DOHH2 (cell line): ENCODE measurements around the gene TRERF1.

ENCODE experiments used
- H3F3A ChIP-seq: fragments of 200-600 bp; sonication (generic), shearing (Covaris generic); 2 replicates; pipeline ENCODE4 v1.6.0; 2016; ENCODE audit warnings: antibody characterized with exemption, mild to moderate bottlenecking; ENCODE audit not compliant: control insufficient read depth, insufficient read depth
- H3K27ac ChIP-seq: fragments of 200-600 bp; sonication (generic); 2 replicates; pipeline ENCODE4 v1.5.1; 2014; ENCODE audit warnings: low read depth, mild to moderate bottlenecking, low read length, moderate library complexity
- H3K27me3 ChIP-seq: fragments of 200-600 bp; sonication (generic); 2 replicates; pipeline ENCODE4 v1.6.1; 2014; ENCODE audit warnings: mild to moderate bottlenecking, low read length, mixed read lengths; ENCODE audit not compliant: control insufficient read depth
- H3K36me3 ChIP-seq: fragments of 200-600 bp; sonication (generic); 2 replicates; pipeline ENCODE4 v1.6.1; 2014; ENCODE audit warnings: mild to moderate bottlenecking, low read length, moderate library complexity, mixed read lengths; ENCODE audit not compliant: control insufficient read depth
- H3K4me1 ChIP-seq: fragments of 200-600 bp; sonication (generic); 2 replicates; pipeline ENCODE4 v1.6.1; 2014; ENCODE audit warnings: mild to moderate bottlenecking, low read length, mixed read lengths; ENCODE audit not compliant: control insufficient read depth
- H3K4me2 ChIP-seq: fragments of 200-600 bp; sonication (generic); 2 replicates; pipeline ENCODE4 v1.6.0; 2014; ENCODE audit warnings: mild to moderate bottlenecking, low read length, moderate library complexity
- H3K4me3 ChIP-seq: fragments of 200-600 bp; sonication (generic); 2 replicates; pipeline ENCODE4 v1.5.1; 2014; ENCODE audit warnings: mild to moderate bottlenecking, low read length, mixed read lengths
- H3K79me2 ChIP-seq: fragments of 200-600 bp; sonication (generic); 2 replicates; pipeline ENCODE4 v1.6.1; 2014; ENCODE audit warnings: mild to moderate bottlenecking, low read length, mixed read lengths; ENCODE audit not compliant: control insufficient read depth
- H3K9me2 ChIP-seq: fragments of 200-600 bp; sonication (generic); replicated peaks from 2 replicates; pipeline ENCODE4 v1.6.1; 2014; ENCODE audit warnings: mild to moderate bottlenecking, low read length, mixed read lengths; ENCODE audit not compliant: control insufficient read depth
- H3K9me3 ChIP-seq: fragments of 200-600 bp; sonication (generic); 2 replicates; pipeline ENCODE4 v1.6.1; 2014; ENCODE audit warnings: antibody characterized with exemption, low read length, mixed read lengths; ENCODE audit not compliant: control insufficient read depth, insufficient read depth
- H4K20me1 ChIP-seq: fragments of 200-600 bp; sonication (generic); 2 replicates; pipeline ENCODE4 v1.6.0; 2014; ENCODE audit warnings: low read depth, mild to moderate bottlenecking, antibody characterized with exemption, low read length, moderate library complexity; ENCODE audit not compliant: control insufficient read depth, insufficient read depth
- CTCF ChIP-seq: fragments of 200-600 bp; sonication (generic); IDR thresholded peaks from one replicate; pipeline ENCODE4 v1.5.1; 2014; ENCODE audit warnings: antibody characterized with exemption, mild to moderate bottlenecking, low read depth, low read length; ENCODE audit not compliant: poor library complexity, severe bottlenecking
- EZH2phosphoT487 ChIP-seq: fragments of 200-600 bp; sonication (generic); IDR thresholded peaks from 2 replicates; pipeline ENCODE4 v1.6.1; 2017; ENCODE audit warnings: borderline replicate concordance, mild to moderate bottlenecking, antibody characterized with exemption, low read length, moderate library complexity, mixed read lengths

Gene TRERF1

DNA sequence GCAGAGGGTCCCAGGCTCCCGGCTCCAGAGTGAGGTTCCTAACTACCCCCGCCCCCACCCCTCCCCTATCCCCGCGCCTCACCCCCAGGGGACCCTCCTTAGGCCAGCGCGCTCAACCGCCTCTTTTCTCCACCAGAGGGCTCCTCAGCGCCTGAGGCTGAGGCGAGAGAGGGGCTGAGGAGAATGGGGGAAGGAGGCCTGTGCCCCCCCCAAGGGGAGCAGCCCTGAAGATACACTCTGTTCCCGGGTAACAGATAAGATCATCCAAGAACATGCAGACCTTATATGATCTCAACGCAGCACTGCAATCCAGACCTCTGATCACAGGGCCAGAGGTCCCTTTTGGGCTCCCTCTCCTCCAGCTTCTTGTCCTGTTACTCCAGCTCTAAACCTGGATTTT is 190.8 kb downstream of the TRERF1 start:
- H3F3A ChIP-seq: no peaks in the 10 kb centered on the region
- no peaks in the 10 kb centered on the region for H3K79me2 ChIP-seq
- TF ChIP-seq EZH2phosphoT487 (no peak), CTCF (peak; percentile 66)
- no peaks in the 10 kb centered on the region for H4K20me1 ChIP-seq
- H3K4me2 ChIP-seq: no peak overlapping the region
- H3K4me3 ChIP-seq: no peak overlapping the region
- no peaks in the 10 kb centered on the region for H3K27me3 ChIP-seq
- peaks cover 27% of the 10 kb centered on the region for H3K36me3 ChIP-seq
- no peaks in the 10 kb centered on the region for H3K9me3 ChIP-seq
- H3K4me1 ChIP-seq: peaks cover 10% of the 10 kb centered on the region
- H3K9me2 ChIP-seq: no peaks in the 10 kb centered on the region
- no peak overlapping the region for H3K27ac ChIP-seq

DNA sequence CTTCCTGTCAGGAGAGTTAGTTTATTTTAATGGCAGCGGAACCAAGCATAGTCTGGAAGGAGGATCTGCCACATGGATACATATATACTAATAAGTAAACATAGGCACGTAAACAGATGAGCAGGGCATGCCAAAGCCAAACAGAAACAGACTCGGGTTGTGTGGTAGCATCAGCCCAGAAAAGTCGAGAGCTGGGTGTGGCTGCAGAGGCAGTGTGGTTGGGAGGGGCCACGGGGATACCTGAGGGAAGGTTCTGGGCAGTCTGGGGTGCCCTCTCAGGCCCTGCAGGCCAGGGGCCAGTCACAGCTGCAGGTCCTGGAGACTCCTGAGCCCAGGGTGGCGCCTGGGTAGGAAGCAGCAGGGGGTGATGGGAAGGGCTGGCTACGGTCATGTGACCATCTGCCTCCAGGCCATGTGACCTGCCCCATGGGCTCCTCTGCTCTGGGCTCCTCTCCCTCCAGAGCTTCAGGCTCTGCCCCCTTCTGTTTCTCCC is 191.3 kb downstream of the TRERF1 start:
- Histone ChIP-seq H3K4me2 (no peak overlapping the region), H3K9me2 (no peaks in the 10 kb centered on the region), H3K9me3 (no peaks in the 10 kb centered on the region), H4K20me1 (no peaks in the 10 kb centered on the region), H3K4me1 (peaks cover 10% of the 10 kb centered on the region), H3K4me3 (no peak overlapping the region), H3K27me3 (no peaks in the 10 kb centered on the region), H3F3A (no peaks in the 10 kb centered on the region), H3K36me3 (peaks cover 30% of the 10 kb centered on the region), H3K27ac (no peak overlapping the region), H3K79me2 (no peaks in the 10 kb centered on the region)
- TF ChIP-seq EZH2phosphoT487 (no peak), CTCF (no peak)

DNA sequence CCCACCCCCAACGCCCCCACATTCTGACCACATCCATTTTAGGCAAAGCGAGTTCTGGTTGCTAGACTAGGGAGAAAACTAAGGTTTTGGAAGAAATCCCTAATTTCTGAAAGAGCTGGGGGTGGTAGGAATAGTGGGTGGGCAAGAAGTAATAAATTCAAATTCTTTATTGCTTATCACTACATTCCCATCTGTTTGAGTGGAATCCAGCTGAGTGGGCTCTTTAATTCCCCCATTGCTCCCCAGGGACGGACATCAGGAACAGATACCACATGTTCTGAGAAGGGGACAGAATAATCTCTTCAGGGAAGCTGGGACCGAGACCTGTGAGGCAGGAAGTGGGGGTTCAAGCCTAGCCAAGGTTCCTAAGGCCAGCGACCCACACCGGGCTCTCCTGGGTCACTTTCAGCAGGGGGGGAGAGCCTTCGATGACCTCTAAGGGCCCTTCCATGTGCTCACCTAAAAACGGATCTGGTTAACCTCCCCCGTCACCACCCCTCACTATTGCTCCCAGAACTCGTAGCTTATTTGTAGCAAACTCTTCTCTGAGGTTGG is 191.8 kb downstream of the TRERF1 start:
- Histone ChIP-seq H3K4me3 (no peak overlapping the region), H3F3A (no peaks in the 10 kb centered on the region), H3K27me3 (no peaks in the 10 kb centered on the region), H3K27ac (no peak overlapping the region), H3K9me3 (no peaks in the 10 kb centered on the region), H3K36me3 (peaks cover 34% of the 10 kb centered on the region), H3K79me2 (no peaks in the 10 kb centered on the region), H3K9me2 (no peaks in the 10 kb centered on the region), H3K4me1 (peaks cover 10% of the 10 kb centered on the region), H3K4me2 (no peak overlapping the region), H4K20me1 (no peaks in the 10 kb centered on the region)
- TF ChIP-seq CTCF (no peak), EZH2phosphoT487 (no peak)

- TF ChIP-seq CTCF: no peak
- no peak for TF ChIP-seq EZH2phosphoT487
- no peaks in the 10 kb centered on the region for H3K79me2 ChIP-seq
- H4K20me1 ChIP-seq: no peaks in the 10 kb centered on the region
- H3K27ac ChIP-seq: no peak overlapping the region
- H3K36me3 ChIP-seq: peaks cover 41% of the 10 kb centered on the region
- H3K9me3 ChIP-seq: no peaks in the 10 kb centered on the region
- no peaks in the 10 kb centered on the region for H3K9me2 ChIP-seq
- H3K4me1 ChIP-seq: peaks cover 10% of the 10 kb centered on the region
- no peak overlapping the region for H3K4me2 ChIP-seq
- no peak overlapping the region for H3K4me3 ChIP-seq
- no peaks in the 10 kb centered on the region for H3K27me3 ChIP-seq
- no peaks in the 10 kb centered on the region for H3F3A ChIP-seq
Measured at GRCh38 chr6:42259286-42259685, 192.4 kb downstream of the TRERF1 start.
